ENCODE results near the gene SMIM29.

SMIM29 gene

GRCh38 chr6:34218691-34219090 is 30.1 kb downstream of the SMIM29 start:
- DNase-seq (ENCODE audit: low read depth, low spot score), result no peak
- no peak overlapping the region for H3K4me3 ChIP-seq (ENCODE audit: low read length)
- H3K27me3 ChIP-seq (ENCODE audit: control insufficient read depth, insufficient read depth, low read length), result no peaks in the 10 kb centered on the region
- no peaks in the 10 kb centered on the region for H3K36me3 ChIP-seq (ENCODE audit: control insufficient read depth, insufficient read depth, low read length)
- H3K4me1 ChIP-seq (ENCODE audit: control insufficient read depth, insufficient read depth, low read length), result peaks cover 4% of the 10 kb centered on the region; the same call in 1 of the 2 replicates
- H3K9me3 ChIP-seq (ENCODE audit: control insufficient read depth, insufficient read depth, low read length), result no peaks in the 10 kb centered on the region
- no CpG with 5 or more reads among the region's 2 CpGs for WGBS (ENCODE audit: insufficient coverage, insufficient read length)
- H3K27ac ChIP-seq (ENCODE audit: low read length), result no peak overlapping the region

- Histone ChIP-seq H3K4me3 (ENCODE audit: low read length) (no peak overlapping the region), H3K27ac (ENCODE audit: low read length) (no peak overlapping the region), H3K4me1 (ENCODE audit: control insufficient read depth, insufficient read depth, low read length) (no peaks in the 10 kb centered on the region), H3K27me3 (ENCODE audit: control insufficient read depth, insufficient read depth, low read length) (no peaks in the 10 kb centered on the region), H3K36me3 (ENCODE audit: control insufficient read depth, insufficient read depth, low read length) (no peaks in the 10 kb centered on the region), H3K9me3 (ENCODE audit: control insufficient read depth, insufficient read depth, low read length) (no peaks in the 10 kb centered on the region; the same call in 1 of the 2 replicates)
- no CpG with 5 or more reads among the region's 4 CpGs for WGBS (ENCODE audit: insufficient coverage, insufficient read length)
- no peak for DNase-seq (ENCODE audit: low read depth, low spot score)
Measured at GRCh38 chr6:34213772-34214171, 35.0 kb downstream of the SMIM29 start.

GRCh38 chr6:34207695-34208443 is 40.9 kb downstream of the SMIM29 start:
- no CpG with 5 or more reads among the region's 4 CpGs for WGBS (ENCODE audit: insufficient coverage, insufficient read length)
- Histone ChIP-seq H3K36me3 (ENCODE audit: control insufficient read depth, insufficient read depth, low read length) (no peaks in the 10 kb centered on the region), H3K27me3 (ENCODE audit: control insufficient read depth, insufficient read depth, low read length) (no peaks in the 10 kb centered on the region), H3K27ac (ENCODE audit: low read length) (no peak overlapping the region), H3K4me3 (ENCODE audit: low read length) (no peak overlapping the region), H3K4me1 (ENCODE audit: control insufficient read depth, insufficient read depth, low read length) (peaks cover 3% of the 10 kb centered on the region; the same call in 1 of the 2 replicates), H3K9me3 (ENCODE audit: control insufficient read depth, insufficient read depth, low read length) (no peaks in the 10 kb centered on the region)
- no peak for DNase-seq (ENCODE audit: low read depth, low spot score)

- DNase-seq (ENCODE audit: low read depth, low spot score), result no peak
- Histone ChIP-seq H3K4me3 (ENCODE audit: low read length) (no peak overlapping the region), H3K27ac (ENCODE audit: low read length) (no peak overlapping the region), H3K9me3 (ENCODE audit: control insufficient read depth, insufficient read depth, low read length) (no peaks in the 10 kb centered on the region), H3K4me1 (ENCODE audit: control insufficient read depth, insufficient read depth, low read length) (peaks cover 3% of the 10 kb centered on the region), H3K27me3 (ENCODE audit: control insufficient read depth, insufficient read depth, low read length) (no peaks in the 10 kb centered on the region), H3K36me3 (ENCODE audit: control insufficient read depth, insufficient read depth, low read length) (no peaks in the 10 kb centered on the region)
- WGBS (ENCODE audit: insufficient coverage, insufficient read length), result no CpG with 5 or more reads among the region's 7 CpGs
Measured at GRCh38 chr6:34206726-34207125, 42.1 kb downstream of the SMIM29 start.

- Histone ChIP-seq H3K27ac (ENCODE audit: low read length) (no peak overlapping the region), H3K9me3 (ENCODE audit: control insufficient read depth, insufficient read depth, low read length) (no peaks in the 10 kb centered on the region), H3K4me3 (ENCODE audit: low read length) (no peak overlapping the region), H3K27me3 (ENCODE audit: control insufficient read depth, insufficient read depth, low read length) (no peaks in the 10 kb centered on the region), H3K36me3 (ENCODE audit: control insufficient read depth, insufficient read depth, low read length) (no peaks in the 10 kb centered on the region), H3K4me1 (ENCODE audit: control insufficient read depth, insufficient read depth, low read length) (peaks cover 3% of the 10 kb centered on the region)
- no CpG with 5 or more reads among the region's 2 CpGs for WGBS (ENCODE audit: insufficient coverage, insufficient read length)
- DNase-seq (ENCODE audit: low read depth, low spot score), result no peak
Measured at GRCh38 chr6:34205916-34206315, 42.9 kb downstream of the SMIM29 start.

GRCh38 chr6:34205466-34205865 is 43.3 kb downstream of the SMIM29 start:
- H3K9me3 ChIP-seq (ENCODE audit: control insufficient read depth, insufficient read depth, low read length), result no peaks in the 10 kb centered on the region
- no CpG with 5 or more reads among the region's 3 CpGs for WGBS (ENCODE audit: insufficient coverage, insufficient read length)
- no peak overlapping the region for H3K27ac ChIP-seq (ENCODE audit: low read length)
- H3K36me3 ChIP-seq (ENCODE audit: control insufficient read depth, insufficient read depth, low read length), result no peaks in the 10 kb centered on the region
- no peaks in the 10 kb centered on the region for H3K27me3 ChIP-seq (ENCODE audit: control insufficient read depth, insufficient read depth, low read length)
- no peak overlapping the region for H3K4me3 ChIP-seq (ENCODE audit: low read length)
- no peak for DNase-seq (ENCODE audit: low read depth, low spot score)
- peaks cover 3% of the 10 kb centered on the region for H3K4me1 ChIP-seq (ENCODE audit: control insufficient read depth, insufficient read depth, low read length)

- no CpG with 5 or more reads among the region's 4 CpGs for WGBS (ENCODE audit: insufficient coverage, insufficient read length)
- H3K27ac ChIP-seq (ENCODE audit: low read length), result no peak overlapping the region
- H3K27me3 ChIP-seq (ENCODE audit: control insufficient read depth, insufficient read depth, low read length), result no peaks in the 10 kb centered on the region
- no peak for DNase-seq (ENCODE audit: low read depth, low spot score)
- no peaks in the 10 kb centered on the region for H3K36me3 ChIP-seq (ENCODE audit: control insufficient read depth, insufficient read depth, low read length)
- peaks cover 3% of the 10 kb centered on the region for H3K4me1 ChIP-seq (ENCODE audit: control insufficient read depth, insufficient read depth, low read length)
- no peaks in the 10 kb centered on the region for H3K9me3 ChIP-seq (ENCODE audit: control insufficient read depth, insufficient read depth, low read length)
- H3K4me3 ChIP-seq (ENCODE audit: low read length), result no peak overlapping the region
Measured at GRCh38 chr6:34204693-34205092, 44.1 kb downstream of the SMIM29 start.

- WGBS (ENCODE audit: insufficient coverage, insufficient read length), result no CpG with 5 or more reads among the region's 20 CpGs
- no peak overlapping the region for H3K27ac ChIP-seq (ENCODE audit: low read length)
- peaks cover 3% of the 10 kb centered on the region for H3K4me1 ChIP-seq (ENCODE audit: control insufficient read depth, insufficient read depth, low read length)
- DNase-seq (ENCODE audit: low read depth, low spot score), result no peak
- H3K36me3 ChIP-seq (ENCODE audit: control insufficient read depth, insufficient read depth, low read length), result no peaks in the 10 kb centered on the region
- H3K27me3 ChIP-seq (ENCODE audit: control insufficient read depth, insufficient read depth, low read length), result no peaks in the 10 kb centered on the region
- H3K4me3 ChIP-seq (ENCODE audit: low read length), result no peak overlapping the region
- H3K9me3 ChIP-seq (ENCODE audit: control insufficient read depth, insufficient read depth, low read length), result no peaks in the 10 kb centered on the region
Measured at GRCh38 chr6:34202329-34203201, 46.2 kb downstream of the SMIM29 start.

- no CpG with 5 or more reads among the region's 4 CpGs for WGBS (ENCODE audit: insufficient coverage, insufficient read length)
- no peak overlapping the region for H3K27ac ChIP-seq (ENCODE audit: low read length)
- no peaks in the 10 kb centered on the region for H3K27me3 ChIP-seq (ENCODE audit: control insufficient read depth, insufficient read depth, low read length)
Measured at GRCh38 chr6:34201455-34202107, 47.2 kb downstream of the SMIM29 start.

GRCh38 chr6:34200340-34200971 is 48.4 kb downstream of the SMIM29 start:
- no CpG with 5 or more reads among the region's 5 CpGs for WGBS (ENCODE audit: insufficient coverage, insufficient read length)
- DNase-seq (ENCODE audit: low read depth, low spot score), result no peak
- Histone ChIP-seq H3K4me3 (ENCODE audit: low read length) (no peak overlapping the region), H3K27me3 (ENCODE audit: control insufficient read depth, insufficient read depth, low read length) (no peaks in the 10 kb centered on the region), H3K9me3 (ENCODE audit: control insufficient read depth, insufficient read depth, low read length) (no peaks in the 10 kb centered on the region), H3K27ac (ENCODE audit: low read length) (no peak overlapping the region), H3K4me1 (ENCODE audit: control insufficient read depth, insufficient read depth, low read length) (peaks cover 7% of the 10 kb centered on the region), H3K36me3 (ENCODE audit: control insufficient read depth, insufficient read depth, low read length) (no peaks in the 10 kb centered on the region)

More at GRCh38 chr6:34201455-34202107, 47.2 kb downstream of the SMIM29 start:
- Histone ChIP-seq H3K4me1 (ENCODE audit: control insufficient read depth, insufficient read depth, low read length) (peaks cover 6% of the 10 kb centered on the region), H3K9me3 (ENCODE audit: control insufficient read depth, insufficient read depth, low read length) (no peaks in the 10 kb centered on the region), H3K36me3 (ENCODE audit: control insufficient read depth, insufficient read depth, low read length) (no peaks in the 10 kb centered on the region), H3K4me3 (ENCODE audit: low read length) (no peak overlapping the region)
- DNase-seq (ENCODE audit: low read depth, low spot score), result no peak

Measured in iPS DF 6.9 (cell line).